Stimulated activated CD8-positive, alpha-beta memory T cell treated with anti-CD3 and anti-CD28 coated beads, Interleukin-4, amount 100 ng/mL, for 4 hours (primary cell): ENCODE measurements around the gene FYB2.

Experiments
- DNase-seq, 2 donors: peaks; one replicate each; pipeline ENCODE4 v3.0.0-alpha.2; 2020; ENCODE audit warnings: low read depth in 2 of 2, low spot score in 1 of 2

Gene FYB2

DNA sequence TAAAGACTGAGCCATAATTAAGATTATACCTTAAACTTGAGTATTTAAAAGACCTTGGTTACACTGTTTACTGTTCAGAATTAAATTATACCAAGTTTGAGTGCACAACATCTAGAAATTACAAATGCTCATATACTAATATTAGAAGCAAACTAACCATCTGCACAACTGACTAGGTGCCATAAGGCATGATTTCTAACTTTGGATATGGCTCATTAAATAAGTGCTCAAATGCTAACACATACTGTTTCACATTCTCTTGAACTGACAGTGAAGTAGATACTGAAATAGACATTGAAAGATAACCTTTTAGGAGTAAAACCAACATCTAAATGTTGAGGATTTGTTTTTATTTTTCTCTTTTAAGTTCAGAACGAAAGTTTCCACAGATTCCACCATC is 100.0 kb downstream of the FYB2 start:
- DNase-seq, result no peak

DNA sequence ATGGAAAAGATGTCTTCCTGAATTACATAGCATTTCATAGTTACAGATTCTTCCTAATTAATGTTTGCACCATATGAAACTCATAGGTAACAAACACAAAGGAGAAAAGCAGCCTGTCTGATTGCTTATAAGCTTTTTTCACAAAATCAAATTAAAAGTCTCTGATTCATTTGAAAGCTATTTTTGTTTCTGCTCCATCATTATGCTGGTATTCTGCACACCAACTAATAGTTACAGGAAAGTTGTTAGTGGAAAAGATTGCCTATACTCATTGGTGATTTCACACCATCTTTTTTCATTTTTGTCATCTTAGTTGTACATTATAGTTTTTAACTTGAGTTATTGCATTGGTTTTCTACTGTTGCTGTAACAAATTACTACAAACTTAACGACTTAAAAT is 104.0 kb downstream of the FYB2 start:
- no peak for DNase-seq

DNA sequence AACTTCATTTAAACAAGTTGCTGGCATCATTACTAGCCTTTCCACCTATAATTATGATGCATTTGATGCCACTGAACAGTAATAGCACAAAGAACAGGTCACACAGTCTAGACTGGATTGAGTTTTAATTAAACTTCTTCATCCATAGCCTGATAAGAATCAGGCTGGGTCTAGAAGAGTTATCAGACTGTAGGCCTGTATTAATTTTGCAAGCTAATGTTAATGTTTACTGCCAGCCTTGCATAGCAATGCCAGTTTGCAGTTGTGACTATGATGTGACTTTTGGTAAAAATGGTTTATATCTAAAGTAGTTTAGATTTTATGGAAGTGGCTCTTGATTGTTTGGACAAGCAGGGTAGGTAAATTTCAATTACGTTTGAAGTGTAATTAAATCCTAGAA is 106.1 kb downstream of the FYB2 start:
- no peak for DNase-seq

DNA sequence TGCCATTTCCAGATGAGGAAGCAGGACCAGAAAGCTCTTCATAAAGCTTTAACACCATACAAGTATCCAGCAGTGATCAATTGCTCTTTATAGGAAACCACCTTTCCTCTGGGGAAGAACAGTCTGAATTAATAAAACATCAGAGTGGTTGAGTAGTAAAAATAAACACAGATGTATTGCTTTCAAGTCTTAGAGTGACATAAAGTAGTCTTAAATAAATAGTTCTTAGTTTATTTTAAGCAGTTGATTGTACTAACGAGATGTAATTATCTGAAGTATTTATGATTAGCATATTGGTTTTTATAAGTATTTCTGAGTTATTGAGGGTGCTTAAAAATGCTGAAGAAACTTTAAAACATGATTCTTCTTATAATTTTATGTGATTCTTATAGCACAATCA is 107.1 kb downstream of the FYB2 start:
- DNase-seq, result no peak

DNA sequence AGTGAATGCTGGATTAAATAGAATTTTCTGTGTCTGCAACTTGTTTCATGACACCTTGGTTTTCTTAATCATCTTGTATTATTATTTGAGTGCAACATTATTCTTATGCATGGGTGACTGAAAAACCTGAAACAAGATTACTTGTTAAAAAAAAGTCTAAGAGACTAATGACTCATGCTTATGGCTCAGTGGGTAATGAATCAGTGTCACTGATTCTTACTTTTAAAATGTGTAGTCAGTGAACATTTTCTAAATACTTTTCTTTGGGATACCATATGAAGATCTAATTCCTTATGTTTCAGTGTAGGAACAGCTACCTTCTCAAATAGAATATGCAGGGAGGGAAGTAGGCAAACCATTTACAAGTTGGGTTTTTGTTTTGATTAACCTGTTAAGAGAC is 108.6 kb downstream of the FYB2 start:
- DNase-seq, result no peak

DNA sequence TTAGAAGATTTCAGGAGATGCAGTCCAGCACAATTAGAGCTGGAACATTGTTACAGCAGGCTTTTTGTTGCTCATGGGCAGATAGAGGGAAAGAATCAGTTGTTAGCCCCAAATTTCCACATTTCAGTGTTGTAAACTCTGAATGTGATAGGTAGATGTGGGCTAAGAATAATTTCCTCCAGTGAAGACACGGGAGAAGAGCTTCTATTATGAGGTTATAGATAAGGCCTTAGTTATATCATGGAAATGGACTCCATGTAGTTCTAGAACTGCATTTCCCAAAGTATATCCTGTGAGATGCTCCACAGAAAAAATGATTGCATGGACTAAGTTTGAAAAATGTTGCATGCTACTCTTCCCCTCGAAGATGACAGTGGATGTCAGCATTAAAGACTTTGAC is 109.2 kb downstream of the FYB2 start:
- no peak for DNase-seq

DNA sequence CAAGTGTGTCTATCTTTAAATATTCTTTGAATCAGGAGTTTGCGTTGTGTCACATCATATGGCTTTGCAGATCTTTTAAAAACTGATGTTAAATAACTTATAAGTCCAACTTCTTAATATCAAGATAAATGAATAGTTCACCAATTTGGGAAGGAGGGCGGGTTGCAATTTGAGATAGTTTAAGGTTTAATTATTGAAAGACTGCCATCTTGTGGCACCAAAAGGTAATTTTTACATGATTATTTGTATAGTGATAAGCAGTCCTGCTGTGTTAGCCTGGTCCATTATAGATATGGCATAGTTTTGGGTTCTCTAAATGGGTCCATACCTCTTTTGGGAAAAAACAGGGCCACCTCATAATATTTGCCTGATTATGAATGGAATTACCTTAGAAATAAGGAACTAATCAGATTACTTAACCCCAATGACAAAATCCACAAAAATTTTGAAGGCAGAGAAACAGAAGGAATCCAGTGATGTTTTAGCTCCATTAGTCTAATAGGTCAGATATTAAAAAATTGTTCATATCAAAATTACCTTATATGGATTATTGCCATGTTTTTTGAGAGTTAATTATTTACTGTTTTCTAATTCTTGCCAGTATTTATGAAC is 109.8 kb downstream of the FYB2 start:
- DNase-seq, result no peak

DNA sequence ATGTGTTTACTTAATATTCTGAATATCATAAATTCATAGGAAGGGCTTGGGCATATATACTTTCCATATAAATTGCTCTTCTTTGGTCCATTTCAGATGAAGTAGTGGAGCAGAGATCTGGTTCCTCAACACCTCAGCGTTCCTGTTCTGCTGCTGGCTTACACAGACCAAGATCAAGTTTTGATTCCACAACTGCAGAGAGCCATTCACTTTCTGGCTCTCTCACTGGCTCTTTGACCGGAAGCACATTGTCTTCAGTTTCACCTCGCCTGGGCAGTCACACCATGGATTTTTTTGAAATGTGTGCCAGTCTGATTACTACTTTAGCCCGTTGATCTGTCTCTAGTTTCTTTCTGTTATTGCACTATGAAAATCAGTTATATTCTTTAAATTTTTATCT is 111.8 kb downstream of the FYB2 start:
- DNase-seq, result no peak

DNA sequence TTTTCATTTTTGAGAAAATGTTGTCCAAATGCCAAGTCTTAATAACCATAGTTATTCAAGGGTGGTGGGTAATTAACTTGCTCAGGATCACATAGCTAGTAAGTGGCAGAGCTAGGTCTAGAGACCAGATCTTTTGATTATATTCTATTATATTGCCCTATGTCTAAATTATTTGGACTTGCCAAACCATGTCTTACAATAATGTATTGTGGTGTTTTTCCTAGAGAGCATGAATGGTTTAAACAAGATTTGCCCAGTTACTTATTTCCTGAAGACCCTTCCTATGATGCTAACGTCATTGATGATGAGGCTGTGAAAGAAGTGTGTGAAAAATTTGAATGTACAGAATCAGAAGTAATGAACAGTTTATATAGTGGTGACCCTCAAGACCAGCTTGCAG is 115.5 kb downstream of the FYB2 start:
- no peak for DNase-seq

DNA sequence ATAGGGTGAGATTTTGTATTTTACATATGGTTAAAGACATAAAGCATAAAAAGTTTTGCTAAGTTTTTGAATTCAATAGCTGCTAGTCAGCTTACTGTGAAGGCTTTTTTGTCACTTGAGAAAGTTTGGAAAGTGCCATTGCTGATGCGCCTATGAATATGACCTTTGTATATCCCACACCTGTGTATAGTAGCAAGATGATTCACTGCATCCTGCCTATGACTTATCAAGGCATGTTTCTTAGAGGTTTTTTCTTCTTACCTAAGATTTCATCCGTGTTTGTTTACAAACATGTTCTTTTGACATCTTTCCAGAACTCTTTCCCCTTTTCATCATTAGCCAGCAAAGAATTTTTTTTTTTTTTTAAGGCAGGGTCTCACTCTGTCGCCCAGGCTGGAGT is 122.5 kb downstream of the FYB2 start:
- no peak for DNase-seq

DNA sequence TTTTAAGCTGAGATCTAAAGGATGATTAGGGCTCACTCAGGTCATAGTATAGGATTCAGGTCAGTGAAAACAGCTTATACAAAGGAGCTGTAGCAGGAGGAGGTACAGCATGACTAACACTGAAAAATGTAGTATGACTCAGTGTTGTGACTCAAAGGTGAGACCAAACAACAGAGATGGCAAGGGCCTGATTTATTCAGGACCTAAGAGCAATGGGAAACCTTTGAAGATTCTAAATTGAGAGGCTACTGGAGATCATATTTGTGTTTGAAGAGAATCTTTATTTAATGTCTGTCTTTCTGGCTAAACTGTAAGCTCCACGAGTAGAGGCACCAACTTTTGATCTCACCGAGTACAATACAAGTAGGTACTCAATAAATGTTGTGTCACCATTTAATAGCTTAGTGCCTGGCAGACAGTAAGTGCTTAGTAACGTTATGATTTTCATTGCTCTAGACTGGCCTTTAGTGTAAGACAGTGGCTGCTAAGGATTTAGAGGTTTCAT is 130.6 kb downstream of the FYB2 start:
- no peak for DNase-seq

DNA sequence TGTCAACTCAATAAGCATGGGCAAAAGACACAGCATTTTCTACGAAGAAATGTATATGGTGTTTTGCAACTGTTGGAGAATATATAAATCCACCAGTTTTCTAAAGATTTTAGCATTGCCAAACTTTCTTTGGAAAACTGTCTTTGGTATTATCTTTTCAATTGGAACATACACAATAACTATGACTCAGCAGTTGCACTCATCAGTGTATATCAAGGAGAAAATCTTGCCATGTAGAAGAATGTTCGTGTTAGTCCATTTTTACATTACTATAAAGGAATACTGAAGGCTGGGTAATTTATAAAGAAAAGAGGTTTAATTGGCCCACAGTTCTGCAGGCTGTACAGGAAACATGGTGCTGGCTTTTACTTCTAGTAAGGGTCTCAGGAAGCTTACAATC is 133.0 kb downstream of the FYB2 start:
- DNase-seq, result no peak

DNA sequence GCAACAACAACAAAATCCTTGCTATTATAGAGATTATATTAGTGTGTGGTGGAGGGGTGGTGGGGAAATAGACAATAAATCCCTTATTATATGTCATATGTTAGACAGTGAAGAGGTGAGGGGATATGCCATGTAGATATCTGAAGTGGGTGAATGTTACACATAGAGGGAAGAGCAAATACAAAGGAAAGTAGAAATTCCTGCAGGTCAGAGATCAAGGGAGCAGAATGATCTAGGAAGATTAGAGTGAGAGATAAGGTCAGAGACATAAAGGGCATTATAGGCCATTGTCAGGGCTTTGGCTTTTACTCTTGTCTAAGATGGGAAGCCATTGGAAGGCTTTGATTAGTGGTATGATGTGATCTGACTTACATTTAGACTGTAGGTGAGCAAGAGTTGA is 135.6 kb downstream of the FYB2 start:
- DNase-seq, result no peak

DNA sequence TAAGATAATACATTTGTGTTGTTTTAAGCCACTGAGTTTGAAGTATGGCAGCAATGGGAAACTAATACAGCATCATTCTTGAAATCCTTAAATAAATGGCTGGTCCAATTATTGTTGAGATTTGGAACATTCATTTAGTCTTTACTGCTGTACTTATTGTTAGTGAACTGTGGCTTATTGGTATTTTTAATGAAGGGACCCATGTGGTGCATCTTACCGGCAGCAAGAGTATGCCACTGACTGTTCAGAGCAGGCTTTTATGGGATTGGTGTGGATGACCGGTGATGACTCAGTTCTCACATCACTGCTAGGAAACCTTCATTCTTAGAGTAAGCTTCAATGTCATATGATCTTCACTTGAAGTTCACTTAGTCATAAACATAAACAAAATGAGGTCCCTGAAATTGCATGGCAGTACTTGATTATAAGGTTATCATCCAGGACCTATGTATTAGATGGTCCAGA is 142.6 kb downstream of the FYB2 start:
- DNase-seq, result no peak

DNA sequence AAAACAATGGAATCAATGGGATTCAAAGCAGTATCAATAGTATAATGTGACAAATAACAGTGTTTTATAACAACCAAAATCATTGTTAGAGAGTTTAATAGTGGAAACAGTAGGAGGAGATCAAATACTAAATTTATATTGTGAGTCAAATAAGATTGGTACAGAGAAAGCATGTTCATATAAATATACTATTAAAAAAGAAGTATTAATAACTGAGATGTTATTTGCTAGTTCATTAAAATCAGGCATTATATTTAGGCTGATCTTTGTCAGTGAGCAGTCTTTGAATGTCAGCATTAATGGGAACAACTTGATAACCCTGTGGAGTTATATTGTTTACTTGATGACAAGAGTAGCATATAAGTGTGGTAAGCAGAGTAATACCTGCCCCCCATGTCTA is 143.4 kb downstream of the FYB2 start:
- no peak for DNase-seq

DNA sequence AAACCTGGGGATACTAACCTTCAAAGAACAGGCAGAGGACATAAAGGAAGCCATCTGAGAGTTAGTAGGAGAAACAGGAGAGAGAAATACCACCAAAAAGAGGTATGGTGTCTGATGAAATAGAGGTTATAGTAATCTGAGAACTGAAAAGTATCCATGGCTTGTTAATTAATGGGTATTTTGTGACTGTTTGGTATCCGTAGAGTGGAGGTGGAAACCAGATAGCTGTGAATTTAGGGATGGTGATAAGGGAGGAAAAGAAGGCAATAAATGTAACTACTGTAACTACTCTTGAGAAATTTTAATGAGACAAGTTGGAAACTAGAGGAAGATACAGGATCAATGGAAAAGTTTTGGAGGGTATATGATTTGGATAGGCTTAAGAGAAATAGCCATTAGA is 146.6 kb downstream of the FYB2 start:
- DNase-seq, result no peak

DNA sequence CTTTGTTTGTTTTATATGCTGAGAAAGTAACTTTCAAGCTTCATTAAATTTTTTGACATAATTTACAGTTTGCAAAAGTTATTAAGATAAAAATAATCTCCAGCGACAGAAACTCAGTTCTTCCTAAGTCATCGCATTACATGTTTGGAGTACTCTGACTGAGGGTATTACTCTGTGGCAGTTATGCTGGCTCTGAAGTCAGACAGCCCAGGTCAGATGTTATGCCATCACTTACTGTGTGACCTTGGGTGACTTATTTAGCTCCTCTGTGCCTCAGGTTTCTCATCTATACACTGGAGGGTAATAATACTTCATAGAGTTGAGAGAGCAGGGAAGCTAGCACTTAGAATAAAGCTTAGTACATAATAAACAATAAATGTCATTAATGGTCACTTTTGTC is 147.7 kb downstream of the FYB2 start:
- DNase-seq, result no peak

DNA sequence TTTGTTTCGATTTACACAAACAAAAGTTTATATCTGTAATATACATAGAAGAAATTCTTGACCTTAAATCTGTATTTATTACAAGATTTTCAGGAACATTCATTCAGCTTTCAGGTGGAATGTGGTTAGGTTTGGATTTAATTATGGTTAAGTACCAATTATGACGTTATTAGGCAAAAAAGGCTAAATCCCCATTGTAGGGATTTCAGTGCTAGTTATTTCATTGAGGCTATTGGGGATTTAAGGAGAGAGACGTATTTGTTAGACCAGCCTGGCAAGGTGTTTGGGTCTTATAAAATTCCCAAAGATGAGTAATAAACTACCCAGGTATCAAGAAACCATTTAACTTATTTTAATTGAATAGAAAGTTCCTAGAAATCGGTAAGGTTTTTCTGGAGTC is 148.1 kb downstream of the FYB2 start:
- no peak for DNase-seq

DNA sequence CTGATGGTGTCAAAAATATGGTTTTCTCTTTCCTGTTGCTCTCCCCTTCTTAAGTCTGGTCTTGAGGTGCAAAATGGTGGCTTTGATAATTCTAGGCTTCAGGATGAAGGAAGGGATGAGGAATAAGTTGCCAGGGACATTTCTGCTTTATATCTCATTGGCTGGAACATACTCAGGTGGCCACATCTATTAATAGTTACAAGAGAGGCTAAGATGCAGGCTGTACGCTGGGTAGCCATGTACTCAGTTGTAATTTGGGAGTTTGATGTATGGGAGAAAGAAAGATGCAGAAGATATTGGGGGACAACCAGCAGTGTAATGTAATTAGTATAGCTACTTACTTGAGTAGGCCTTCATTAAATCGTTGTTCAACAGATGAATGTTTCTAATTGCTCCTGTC is 148.9 kb downstream of the FYB2 start:
- no peak for DNase-seq
